Vagina (tissue), 2 donors: Measurements from ENCODE around the gene AKR1A1.

Experiments used
- POLR2A ChIP-seq, 2 donors: fragments of 450-650 bp; IDR thresholded peaks; one replicate each; pipeline ENCODE4 v1.6.1; 2017; ENCODE audit warnings: antibody characterized with exemption in 2 of 2, mild to moderate bottlenecking in 2 of 2, moderate library complexity in 2 of 2
- TF ChIP-seq, protein P1 (sequence below), 3 experiments: fragments of 450-650 bp in 2 of 3; fragments of 200-600 bp in 1 of 3; sonication (generic) in 1 of 3; IDR thresholded peaks; one replicate each; pipeline ENCODE4 v1.5.1; 2017 to 2019; ENCODE audit warnings: antibody characterized with exemption in 3 of 3, mild to moderate bottlenecking in 2 of 3, moderate library complexity in 2 of 3

DNA sequence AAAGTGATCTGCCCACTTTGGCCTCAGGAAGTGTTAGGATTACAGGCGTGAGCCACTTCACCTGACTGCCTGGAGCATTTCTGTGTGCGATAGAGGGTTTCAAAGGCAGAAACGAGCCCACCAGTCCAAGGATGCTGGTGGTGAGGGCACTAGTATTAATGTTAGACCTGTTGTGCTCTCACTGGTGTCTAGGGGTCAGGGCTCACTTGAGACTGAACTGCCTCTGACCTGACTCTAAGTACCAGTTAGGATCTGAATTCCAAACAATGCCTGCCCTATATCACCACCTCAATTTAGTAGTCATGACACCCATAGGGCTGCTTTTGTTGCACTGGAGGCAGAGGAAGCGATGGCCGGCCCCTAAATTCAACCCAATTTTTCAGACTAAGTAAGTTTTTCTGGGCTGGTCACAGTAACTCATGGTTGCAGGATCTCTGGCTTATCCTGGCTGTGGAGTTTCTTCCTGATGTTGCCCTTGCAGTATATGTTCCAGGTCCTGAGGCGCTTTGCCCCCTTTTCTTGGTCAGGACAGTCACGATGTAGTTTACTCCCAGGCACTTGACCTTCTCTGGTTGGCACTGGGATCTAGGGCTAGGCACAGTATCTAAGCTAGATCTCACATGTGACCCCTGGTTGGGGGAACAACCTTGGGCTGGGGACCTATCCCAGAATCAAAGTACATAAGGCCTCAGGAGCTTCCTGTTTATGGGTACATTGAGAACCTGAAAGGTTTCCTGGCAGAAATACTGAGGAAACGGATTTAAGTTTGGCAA, 68.7 kb downstream of the AKR1A1 start:
- TF ChIP-seq POLR2A (IDR thresholded peaks at IDR 0.05): no peak
- TF ChIP-seq, protein P1, sequence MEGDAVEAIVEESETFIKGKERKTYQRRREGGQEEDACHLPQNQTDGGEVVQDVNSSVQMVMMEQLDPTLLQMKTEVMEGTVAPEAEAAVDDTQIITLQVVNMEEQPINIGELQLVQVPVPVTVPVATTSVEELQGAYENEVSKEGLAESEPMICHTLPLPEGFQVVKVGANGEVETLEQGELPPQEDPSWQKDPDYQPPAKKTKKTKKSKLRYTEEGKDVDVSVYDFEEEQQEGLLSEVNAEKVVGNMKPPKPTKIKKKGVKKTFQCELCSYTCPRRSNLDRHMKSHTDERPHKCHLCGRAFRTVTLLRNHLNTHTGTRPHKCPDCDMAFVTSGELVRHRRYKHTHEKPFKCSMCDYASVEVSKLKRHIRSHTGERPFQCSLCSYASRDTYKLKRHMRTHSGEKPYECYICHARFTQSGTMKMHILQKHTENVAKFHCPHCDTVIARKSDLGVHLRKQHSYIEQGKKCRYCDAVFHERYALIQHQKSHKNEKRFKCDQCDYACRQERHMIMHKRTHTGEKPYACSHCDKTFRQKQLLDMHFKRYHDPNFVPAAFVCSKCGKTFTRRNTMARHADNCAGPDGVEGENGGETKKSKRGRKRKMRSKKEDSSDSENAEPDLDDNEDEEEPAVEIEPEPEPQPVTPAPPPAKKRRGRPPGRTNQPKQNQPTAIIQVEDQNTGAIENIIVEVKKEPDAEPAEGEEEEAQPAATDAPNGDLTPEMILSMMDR (IDR thresholded peaks at IDR 0.05): no peak
